HG02885 (cell line): ENCODE data around the gene EXOC3L1.

Experiments
- ATAC-seq: cut with Tn5 transposase; IDR thresholded peaks from one replicate; pipeline ENCODE4 v1.9.1; 2021; ENCODE audit warnings: mild to moderate bottlenecking; ENCODE audit not compliant: unreplicated experiment, poor library complexity

EXOC3L1 gene

DNA sequence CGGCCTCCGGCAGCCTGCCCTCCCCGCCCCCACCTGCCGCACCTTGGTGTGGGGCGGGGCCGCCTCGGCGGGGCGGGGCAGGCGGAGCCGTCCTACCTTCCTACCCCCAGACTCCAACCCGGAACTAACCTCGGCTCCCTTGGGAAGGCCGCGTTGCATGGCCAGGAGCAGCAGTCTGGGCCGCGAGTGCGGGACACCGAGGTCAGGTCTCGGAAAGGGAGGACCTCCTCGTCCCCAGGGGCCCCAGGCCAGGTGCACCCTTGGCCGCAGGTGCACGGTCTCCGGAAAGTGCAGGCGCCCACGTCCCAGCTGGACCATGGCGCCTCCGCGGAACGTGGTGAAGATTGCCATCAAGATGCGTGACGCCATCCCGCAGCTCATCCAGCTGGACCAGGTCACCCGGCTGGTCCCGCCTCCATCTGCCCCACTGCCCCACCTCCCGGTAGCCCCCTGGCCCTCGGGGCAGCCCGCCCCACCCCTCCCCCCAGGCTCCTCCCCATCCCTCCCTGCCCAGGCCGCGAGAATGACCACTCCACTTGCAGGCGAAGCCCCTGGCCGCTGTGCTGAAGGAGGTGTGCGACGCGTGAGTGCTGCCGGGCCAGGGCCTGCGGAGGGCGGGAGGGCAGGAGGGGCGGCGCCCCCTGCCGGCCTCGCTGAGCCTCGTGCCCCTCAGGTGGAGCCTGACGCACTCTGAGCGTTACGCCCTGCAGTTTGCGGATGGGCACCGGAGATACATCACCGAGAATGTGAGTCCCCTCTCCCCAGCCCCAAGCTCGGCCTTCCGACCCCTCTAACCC, 9.3 kb upstream of the EXOC3L1 start, which contains the start of gene ELMO3:
Gene ELMO3 (plus strand): TSS at position 121 of the 797 bp plus-strand sequence. CDS start 196 bp downstream, at position 317.
- no peak for ATAC-seq

DNA sequence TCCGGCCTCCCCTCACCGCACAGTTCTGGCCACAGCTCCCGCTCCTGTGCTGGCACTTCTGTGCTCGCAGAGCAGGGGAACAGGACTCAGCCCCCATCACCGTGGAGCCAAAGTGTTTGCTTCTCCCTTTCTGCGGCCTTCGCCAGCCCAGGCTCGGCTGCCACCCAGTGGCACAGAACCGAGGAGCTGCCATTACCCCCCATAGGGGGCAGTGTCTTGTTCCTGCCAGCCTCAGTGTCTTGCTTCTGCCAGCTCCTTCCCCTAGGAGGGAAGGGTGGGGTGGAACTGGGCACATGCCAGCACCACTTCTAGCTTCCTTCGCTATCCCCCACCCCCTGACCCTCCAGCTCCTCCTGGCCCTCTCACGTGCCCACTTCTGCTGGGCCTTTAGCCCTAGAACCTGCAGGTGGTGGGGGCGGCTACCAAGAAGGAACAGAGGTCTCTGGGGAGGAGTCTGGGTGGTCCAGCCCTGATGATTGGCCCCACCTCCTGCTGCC, 8.3 kb upstream of the EXOC3L1 start:
- ATAC-seq, result no peak

DNA sequence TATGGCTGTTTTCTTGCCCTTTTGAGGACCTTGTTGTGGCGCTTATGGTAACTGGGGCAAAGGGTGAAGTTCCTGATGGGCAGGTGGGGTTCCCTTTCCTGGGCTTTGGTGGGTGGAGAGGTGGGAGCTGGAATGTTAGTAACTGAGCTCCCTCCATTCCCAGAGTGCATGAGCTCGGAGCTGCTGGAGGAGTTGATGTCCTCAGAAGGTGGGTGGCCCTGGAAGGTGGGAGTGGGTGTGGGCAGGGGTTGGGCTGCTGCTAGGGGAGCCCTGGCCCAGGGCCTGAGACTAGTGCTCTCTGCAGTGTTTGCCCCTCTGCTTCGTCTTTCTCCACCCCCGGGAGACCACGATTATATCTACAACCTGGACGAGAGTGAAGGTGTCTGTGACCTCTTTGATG, 7.8 kb upstream of the EXOC3L1 start:
- no peak for ATAC-seq

DNA sequence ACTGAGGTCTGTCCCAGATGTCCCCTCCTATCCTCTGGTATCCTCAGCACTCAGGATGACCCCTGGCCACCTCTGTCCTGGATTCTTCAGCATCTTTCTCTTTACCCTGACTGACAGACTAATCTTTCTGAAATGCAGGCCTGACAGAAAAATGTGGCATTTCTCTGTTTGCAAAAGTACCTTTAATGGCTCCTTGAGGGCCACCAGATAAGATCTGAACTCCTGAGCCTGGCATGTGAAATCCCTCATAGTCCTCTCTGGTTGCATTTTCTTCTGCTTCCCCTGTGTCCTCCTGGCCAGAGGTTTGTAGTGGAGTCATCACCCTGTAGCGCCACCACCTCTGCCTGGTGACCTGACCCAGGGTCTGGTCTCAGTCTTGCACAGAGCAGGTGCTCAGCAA, 6.9 kb upstream of the EXOC3L1 start:
- no peak for ATAC-seq

DNA sequence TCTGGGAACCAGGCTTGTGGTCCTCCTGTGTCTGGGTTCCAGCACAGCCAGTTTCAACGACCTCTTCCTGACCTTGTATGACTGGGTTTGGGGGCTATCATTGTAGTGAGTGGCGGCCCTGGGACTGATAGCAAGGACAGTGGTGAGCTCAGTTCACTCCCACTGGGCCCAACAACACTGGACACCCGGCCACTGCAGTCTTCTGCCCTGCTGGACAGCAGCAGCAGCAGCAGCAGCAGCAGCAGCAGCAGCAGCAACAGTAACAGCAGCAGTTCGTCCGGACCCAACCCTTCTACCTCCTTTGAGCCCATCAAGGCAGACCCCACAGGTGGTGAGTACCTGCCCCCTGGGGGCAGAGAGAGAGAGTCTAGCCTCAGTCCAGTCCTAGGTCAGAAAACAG, 5.7 kb upstream of the EXOC3L1 start:
- no peak for ATAC-seq

DNA sequence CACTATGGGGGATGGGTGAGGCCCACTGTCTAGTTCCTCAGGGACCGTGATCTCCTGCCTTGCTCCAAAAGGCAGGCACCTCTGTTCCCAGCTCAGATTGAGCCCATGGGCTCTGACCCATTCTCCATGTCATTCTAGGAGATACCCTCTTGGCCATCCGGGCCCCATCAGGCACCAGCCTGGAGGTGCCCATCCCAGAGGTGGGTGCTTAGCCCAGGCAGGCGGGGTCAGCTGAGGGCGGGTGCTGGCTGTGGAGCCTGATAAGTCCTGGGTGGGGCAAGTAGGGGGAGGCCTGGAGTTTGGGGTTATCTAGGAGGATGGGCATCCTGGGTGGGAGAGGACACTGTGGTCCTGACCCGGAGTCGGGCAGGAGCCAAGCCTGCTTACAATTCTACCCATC, 4.3 kb upstream of the EXOC3L1 start:
- ATAC-seq, result no peak

DNA sequence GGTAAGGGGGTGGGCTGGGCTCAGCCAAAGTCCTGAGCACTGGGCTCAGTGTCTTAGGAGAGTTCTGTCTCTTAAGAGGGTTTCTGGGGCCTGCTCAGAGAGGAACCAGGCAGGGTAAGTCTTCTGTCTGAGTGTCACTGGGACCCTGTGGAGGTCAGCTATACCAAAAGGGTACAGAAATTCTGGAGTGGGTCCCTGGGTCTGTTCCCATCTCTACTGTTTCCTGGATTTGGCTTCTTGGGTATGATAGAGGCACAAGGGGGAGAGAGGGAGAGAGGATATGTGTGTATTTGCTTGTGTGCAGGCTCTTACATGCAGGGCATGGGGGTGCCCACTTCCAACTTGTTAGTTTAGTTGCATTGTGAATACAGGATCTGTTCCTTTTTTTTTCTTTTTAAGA, 3.6 kb upstream of the EXOC3L1 start:
- ATAC-seq, result no peak

DNA sequence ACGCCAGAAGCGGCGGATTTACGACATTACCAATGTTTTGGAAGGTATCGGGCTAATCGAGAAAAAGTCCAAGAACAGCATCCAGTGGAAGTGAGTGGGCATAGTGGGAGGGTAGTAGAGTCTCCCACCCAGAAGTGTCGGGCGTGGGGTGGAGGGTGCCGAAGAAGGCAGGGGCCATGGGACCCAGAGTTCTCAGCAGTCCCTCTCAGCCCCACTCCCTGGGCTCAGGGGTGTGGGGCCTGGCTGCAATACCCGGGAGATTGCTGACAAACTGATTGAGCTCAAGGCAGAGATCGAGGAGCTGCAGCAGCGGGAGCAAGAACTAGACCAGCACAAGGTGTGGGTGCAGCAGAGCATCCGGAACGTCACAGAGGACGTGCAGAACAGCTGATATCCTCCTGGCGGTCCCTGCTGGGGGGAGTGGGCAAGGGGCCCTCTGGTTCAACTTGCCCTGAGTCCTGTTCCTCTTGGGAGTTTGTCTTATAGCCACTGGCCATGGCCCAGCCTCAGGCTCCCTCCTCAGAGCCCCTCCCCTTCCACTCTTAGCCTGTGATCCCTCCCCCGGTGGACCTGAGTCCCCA, 2.9 kb upstream of the EXOC3L1 start:
- ATAC-seq, result no peak

DNA sequence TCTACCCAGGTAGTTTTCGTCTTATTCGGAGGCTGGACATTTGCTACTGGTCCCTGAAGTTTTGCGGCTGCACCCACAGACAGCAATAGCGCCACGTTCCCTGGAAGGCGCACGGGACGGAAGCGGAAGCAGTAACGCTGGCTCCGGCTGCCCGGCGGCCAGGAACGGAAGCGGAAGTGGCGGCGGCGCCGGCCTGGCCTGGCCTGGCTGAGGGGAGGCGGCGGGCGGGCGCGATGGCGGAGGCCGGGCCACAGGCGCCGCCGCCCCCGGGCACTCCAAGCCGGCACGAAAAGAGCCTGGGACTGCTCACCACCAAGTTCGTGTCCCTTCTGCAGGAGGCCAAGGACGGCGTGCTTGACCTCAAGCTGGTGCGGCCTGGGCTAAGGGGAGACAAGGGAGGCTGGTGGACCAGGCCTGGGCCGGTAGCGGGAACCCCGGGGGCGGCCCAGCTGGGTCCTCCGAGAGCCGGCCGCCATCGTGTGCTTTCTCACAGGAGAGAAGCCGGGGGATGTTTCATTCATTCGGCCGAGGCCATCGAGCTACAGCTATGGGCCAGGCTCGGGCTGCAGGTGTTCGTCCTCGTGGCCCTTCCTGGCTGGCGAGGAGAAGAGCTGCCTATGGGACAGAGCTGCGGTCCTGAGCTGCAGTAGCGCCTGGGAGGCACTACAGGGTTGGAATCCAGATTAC, 2.2 kb upstream of the EXOC3L1 start, which contains the start of gene E2F4:
Gene E2F4 (plus strand): TSS at position 161 of the 687 bp plus-strand sequence. CDS start 73 bp downstream, at position 234.
- ATAC-seq, result peak; percentile 95

DNA sequence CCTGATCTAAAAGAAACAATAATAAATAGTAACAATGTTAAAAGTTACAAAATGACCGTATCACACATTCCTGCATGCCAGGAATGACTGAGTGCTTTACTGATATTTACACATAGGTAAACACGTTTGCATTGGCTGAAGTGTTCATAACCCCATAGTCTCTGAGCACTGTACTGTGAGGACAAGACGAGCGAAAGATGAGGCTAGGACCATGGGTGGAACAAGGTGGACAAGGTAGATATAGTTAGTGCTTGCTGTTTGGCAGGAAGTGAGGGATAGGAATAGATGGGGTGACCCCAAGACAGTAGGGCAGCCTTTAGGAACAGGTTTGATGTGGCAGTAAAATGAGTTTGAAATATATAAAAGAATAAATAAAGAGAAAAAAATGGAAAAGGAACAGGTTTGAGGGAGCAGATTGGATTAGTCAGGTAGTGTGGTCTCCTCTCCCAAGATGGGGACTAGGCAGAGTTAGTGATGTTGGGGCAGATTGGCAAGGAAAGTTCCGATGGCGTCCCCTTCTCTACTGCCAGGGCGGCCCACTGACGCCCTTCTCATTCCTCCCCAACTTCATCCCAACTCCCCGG, 1.6 kb upstream of the EXOC3L1 start:
- ATAC-seq, result no peak

DNA sequence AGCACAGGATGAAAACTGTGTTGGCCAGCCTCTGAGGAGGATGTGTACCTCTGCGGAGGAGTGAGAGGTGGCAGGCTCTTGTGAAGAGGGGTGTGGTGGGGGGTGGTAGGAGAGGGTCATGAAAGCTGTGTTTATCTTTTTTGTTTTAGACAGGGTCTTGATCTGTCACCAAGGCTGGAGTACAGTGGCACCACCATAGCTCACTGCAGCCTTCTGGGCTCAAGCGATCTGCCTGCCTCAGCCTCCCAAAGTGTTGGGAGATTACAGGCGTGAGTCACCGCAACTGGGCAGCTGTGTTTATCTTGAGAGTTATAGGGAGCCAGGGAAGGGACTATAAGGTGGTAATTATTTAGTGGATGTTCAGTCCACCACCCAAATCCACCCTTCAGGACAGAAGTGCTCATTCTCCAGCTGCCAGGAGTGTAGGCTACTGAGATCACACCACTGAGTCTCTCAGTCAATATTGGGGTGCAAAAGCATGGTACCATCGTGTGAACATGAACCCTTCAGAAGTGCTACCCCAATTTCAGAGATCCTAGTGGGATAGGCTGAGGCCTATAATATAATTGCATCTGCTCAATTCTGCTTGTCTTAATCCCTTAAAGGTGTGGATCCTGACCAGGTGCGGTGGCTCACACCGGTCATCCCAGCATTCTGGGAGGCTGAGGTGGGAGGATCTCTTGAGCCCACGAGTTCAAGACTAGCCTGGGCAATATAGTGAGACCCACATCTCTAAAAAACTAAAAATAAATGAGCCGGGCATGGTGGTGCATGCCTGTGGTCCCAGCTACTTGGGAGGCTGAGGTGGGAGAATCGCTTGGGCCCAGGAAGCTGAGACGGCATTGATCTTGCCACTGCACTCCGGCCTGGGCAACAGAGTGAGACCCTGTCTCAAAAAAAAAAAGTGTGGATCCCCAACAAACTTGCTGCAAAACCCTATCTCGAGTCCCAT, 788 bp upstream of the EXOC3L1 start:
- ATAC-seq, result no peak

DNA sequence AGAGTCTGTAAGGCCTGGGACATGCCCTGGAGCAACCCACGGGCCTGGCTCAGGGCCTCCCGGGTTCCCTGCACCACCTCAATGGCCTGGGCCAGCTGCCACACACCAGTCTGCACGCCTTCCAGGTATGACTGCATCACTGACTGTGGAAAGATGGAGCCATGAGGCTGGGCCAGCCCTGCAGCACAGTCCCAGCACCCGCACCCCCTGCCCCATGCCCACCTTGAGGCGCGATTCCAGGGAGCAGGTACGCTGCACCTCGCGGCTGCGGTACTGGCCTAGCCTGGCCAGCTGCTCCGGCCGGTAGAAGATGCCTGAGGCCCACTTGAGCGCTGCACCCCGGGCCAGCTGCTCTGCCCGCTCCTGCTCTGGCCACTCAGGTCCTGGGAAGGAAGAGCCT, 1.1 kb downstream of the EXOC3L1 start:
- ATAC-seq, result no peak

DNA sequence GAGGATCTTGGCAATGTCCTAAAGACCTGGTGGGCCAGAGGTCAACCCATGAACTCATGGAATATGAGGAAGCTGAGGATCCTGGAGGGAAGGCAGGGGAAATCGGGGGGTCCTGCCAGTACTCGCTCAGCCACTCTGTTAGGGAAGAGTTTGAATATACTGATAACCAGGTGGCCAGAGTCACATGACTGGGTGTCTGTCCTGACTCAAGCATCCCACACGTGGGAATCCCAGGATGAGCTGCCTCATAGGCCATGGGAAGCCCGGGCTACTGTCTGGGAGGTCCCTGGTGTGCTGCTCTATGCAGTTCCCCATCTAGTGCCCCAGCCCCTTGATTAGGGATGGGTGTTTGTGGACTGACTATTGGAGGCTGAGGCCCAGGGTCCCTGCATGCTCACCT, 1.6 kb downstream of the EXOC3L1 start:
- no peak for ATAC-seq

DNA sequence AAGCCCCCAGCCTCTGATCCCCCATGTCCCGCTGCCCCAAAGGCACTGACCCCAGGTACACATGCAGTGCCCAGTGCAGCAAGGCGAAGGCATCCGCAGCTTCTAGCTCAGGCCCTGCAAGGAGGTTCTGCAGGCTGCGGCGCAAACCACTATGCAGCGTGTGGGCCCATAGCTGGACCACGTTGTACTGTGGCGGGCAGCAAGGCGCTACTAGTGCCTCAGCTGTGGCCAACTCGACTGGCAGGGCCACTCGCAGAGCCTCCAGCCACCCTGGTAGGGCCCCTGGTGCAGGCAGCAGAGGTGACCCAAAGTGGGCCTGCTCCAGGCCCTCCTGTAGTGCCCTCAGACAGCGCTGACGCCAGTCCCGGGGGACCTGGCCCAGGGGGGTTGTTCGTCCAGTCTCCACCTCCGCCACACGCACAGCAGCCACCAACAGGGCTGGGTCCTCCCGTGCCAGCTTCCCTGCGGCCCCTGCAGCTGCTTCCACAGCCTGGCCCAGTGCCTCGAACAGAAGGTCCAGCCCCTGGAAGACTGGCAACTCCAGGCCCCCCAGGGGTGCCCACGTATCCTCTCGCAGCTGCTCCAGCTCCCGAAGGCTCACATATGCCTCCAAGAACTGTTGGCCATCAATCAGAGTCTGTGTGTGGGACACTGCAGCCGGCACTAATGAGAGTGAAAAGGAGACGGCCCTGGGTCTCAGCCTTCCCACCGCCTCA, 2.6 kb downstream of the EXOC3L1 start:
- ATAC-seq, result no peak

DNA sequence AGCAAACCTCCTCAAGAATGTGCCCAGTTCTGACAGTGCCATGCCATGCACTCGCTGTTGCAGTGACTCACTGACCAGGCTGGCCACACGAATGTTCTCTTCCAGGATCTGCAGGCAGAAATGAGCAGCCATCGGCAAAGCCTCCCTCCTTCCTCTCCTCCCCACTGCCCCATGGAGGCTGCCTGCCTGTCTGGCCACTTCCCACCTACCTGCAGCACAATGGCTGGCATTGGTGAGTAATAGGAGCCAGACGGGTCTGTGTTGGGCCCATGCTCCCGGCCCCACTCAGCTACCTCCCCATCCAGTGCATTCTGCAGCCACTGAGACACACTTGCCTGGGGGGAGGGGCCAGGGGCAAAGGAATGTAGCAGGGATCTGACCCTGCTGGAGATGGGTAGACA, 3.4 kb downstream of the EXOC3L1 start:
- no peak for ATAC-seq

DNA sequence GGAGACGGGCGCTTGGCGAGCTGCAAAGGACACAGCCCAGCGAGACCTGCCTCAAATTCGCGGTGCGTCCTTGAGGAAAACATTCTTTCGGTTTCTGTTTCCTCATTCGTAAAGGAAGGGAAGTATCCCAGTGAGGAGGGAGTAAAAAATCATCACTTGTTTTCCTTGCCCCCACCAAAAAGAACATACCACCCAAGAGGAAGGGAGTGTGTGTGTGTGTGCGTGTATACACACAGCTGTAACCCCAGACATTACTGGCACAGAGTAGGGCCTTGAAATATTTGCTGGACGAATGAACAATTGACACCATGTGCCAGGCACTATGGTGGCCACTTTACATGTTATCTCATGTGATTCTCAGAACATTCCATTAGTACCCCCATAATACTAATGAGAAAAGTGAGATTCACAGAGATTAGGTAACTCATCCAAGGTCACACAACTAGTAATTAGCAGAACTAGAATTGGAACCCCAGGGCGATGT, 4.2 kb downstream of the EXOC3L1 start:
- no peak for ATAC-seq

DNA sequence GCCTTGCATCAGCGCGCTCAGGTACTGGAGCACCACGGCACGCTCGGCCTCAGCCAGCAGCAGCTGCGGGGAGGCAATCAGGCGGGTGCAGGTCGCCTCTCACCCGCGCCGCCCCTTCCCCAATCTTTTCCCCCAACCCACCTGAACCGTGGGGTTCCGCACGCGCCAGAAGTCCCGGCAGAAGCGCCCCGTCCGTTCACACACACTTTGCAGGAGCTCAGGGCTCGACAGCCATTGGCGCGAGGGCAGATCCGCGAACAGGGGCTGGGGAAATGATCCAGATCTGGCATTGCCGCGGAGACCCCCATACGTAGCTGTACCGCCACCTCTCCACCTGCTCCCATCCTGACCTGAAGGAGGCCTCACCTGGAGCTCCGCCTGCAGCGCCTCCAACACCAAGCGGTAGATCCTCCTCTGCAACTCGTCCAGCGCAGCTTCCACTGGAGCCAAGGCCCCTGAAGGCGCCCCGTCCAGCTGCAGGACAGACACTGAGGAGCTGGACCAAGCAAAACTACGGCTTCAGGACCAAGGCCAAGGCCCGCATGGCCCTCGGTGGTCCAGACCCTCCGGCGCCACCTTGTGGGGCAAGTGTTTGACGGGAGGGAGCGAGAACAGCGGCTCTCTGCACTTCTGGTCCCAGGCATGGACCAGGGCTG, 4.8 kb downstream of the EXOC3L1 start:
- ATAC-seq, result no peak

DNA sequence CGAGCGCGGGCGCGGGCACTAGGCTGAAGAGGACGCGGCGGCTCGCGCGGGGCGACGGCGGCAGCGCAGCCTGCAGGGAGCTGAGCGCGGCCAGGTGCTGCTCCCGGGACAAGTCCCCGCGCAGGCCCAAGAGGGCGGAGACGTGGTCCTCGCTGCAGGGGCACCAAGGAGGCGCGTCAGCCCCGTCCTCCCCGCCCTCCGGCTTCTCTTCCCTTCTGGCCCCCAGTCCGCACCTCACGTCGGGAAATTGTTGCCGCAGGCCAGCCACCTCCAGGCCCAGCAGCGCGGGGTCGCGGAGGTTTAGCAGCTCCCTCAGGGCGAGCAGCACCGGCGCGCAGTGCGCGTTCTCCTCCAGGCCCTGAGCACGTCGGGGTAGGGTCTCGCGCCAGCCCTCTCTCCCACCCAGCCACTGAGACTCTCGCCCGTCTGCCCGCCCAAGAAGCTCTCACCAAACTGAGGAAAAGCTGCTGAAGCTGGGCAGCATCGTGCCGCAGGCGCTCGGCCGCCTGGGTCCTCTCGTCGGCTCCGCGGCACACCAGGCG, 5.4 kb downstream of the EXOC3L1 start:
- peak; percentile 9 for ATAC-seq
